HEK293 (cell line): ENCODE data around the gene GCAT.

Experiments used
- ZFP3 ChIP-seq: fragments of 450-650 bp; formaldehyde crosslinking; IDR thresholded peaks from 2 replicates; pipeline ENCODE4 v1.5.1; 2016; ENCODE audit warnings: low read depth, missing biosample characterization, missing genetic modification characterization
- ZFP37 ChIP-seq: fragments of 450-650 bp; formaldehyde crosslinking; IDR thresholded peaks from 2 replicates; pipeline ENCODE4 v1.5.1; 2016; ENCODE audit warnings: missing biosample characterization, missing genetic modification characterization
- ZNF169 ChIP-seq: fragments of 450-650 bp; formaldehyde crosslinking; IDR thresholded peaks from 2 replicates; pipeline ENCODE4 v1.5.1; 2016; ENCODE audit warnings: missing biosample characterization, missing genetic modification characterization
- ZNF23 ChIP-seq: fragments of 450-650 bp; formaldehyde crosslinking; IDR thresholded peaks from 2 replicates; pipeline ENCODE4 v1.5.1; 2016; ENCODE audit warnings: missing biosample characterization, missing genetic modification characterization, borderline replicate concordance
- ZNF335 ChIP-seq: fragments of 450-650 bp; formaldehyde crosslinking; conservative IDR thresholded peaks from 2 replicates; pipeline ENCODE4 v1.5.1; 2016; ENCODE audit warnings: missing biosample characterization, missing genetic modification characterization
- ZNF416 ChIP-seq: fragments of 450-650 bp; formaldehyde crosslinking; IDR thresholded peaks from 2 replicates; pipeline ENCODE4 v1.5.1; 2016; ENCODE audit warnings: missing biosample characterization, missing genetic modification characterization
- ZNF449 ChIP-seq: fragments of 450-650 bp; formaldehyde crosslinking; IDR thresholded peaks from 2 replicates; pipeline ENCODE4 v1.5.1; 2017; ENCODE audit warnings: missing biosample characterization, mild to moderate bottlenecking, missing genetic modification characterization, moderate library complexity
- ZNF529 ChIP-seq: fragments of 450-650 bp; formaldehyde crosslinking; IDR thresholded peaks from 2 replicates; pipeline ENCODE4 v1.5.1; 2017; ENCODE audit warnings: missing genetic modification characterization, missing biosample characterization; ENCODE audit not compliant: insufficient replicate concordance
- ZNF621 ChIP-seq: fragments of 450-650 bp; formaldehyde crosslinking; IDR thresholded peaks from 2 replicates; pipeline ENCODE4 v1.5.1; 2017; ENCODE audit warnings: missing biosample characterization, missing genetic modification characterization
- ZNF624 ChIP-seq: fragments of 450-650 bp; formaldehyde crosslinking; IDR thresholded peaks from 2 replicates; pipeline ENCODE4 v1.5.1; 2017; ENCODE audit warnings: missing biosample characterization, missing genetic modification characterization
- ZNF768 ChIP-seq: fragments of 450-650 bp; formaldehyde crosslinking; IDR thresholded peaks from 2 replicates; pipeline ENCODE4 v1.5.1; 2018; ENCODE audit warnings: missing biosample characterization, mild to moderate bottlenecking, missing genetic modification characterization
- TF ChIP-seq, protein P1 (sequence below): fragments of 450-650 bp; formaldehyde crosslinking; IDR thresholded peaks from 2 replicates; pipeline ENCODE4 v1.5.1; 2016; ENCODE audit warnings: missing biosample characterization, missing genetic modification characterization

- TF ChIP-seq, protein P1, sequence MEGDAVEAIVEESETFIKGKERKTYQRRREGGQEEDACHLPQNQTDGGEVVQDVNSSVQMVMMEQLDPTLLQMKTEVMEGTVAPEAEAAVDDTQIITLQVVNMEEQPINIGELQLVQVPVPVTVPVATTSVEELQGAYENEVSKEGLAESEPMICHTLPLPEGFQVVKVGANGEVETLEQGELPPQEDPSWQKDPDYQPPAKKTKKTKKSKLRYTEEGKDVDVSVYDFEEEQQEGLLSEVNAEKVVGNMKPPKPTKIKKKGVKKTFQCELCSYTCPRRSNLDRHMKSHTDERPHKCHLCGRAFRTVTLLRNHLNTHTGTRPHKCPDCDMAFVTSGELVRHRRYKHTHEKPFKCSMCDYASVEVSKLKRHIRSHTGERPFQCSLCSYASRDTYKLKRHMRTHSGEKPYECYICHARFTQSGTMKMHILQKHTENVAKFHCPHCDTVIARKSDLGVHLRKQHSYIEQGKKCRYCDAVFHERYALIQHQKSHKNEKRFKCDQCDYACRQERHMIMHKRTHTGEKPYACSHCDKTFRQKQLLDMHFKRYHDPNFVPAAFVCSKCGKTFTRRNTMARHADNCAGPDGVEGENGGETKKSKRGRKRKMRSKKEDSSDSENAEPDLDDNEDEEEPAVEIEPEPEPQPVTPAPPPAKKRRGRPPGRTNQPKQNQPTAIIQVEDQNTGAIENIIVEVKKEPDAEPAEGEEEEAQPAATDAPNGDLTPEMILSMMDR = no peak
- TF ChIP-seq ZNF529 = no peak
- no peak for TF ChIP-seq ZFP3 (tag by site-specific recombination)
- no peak for TF ChIP-seq ZNF169 (tag by site-specific recombination)
- TF ChIP-seq ZNF621 (tag by site-specific recombination) = no peak
- no peak for TF ChIP-seq ZNF768 (tag by site-specific recombination)
- TF ChIP-seq ZNF449 (tag by site-specific recombination) = no peak
- no peak for TF ChIP-seq ZNF23 (tag by site-specific recombination)
- TF ChIP-seq ZNF624 (tag by site-specific recombination) = no peak
- TF ChIP-seq ZNF416 (tag by site-specific recombination) = no peak
- TF ChIP-seq ZNF335 (tag by site-specific recombination) = no peak
- TF ChIP-seq ZFP37 (tag by site-specific recombination) = no peak
These were observed 11.7 kb upstream of the GCAT start for GRCh38 chr22:37796079-37796478.
